ENCODE measurements around the gene B9D1. TPM values are rescaled to one million over a fixed set of nuclear protein-coding genes. Genes with fewer than 3 reads are reported as not detected.

B9D1 gene
- total and polyA plus RNA-seq, 2 of the 13 experiments (the other 11 are each of a cell fraction or from before 2014, with no cell fraction given), result 27.7 to 31.1 TPM

DNA sequence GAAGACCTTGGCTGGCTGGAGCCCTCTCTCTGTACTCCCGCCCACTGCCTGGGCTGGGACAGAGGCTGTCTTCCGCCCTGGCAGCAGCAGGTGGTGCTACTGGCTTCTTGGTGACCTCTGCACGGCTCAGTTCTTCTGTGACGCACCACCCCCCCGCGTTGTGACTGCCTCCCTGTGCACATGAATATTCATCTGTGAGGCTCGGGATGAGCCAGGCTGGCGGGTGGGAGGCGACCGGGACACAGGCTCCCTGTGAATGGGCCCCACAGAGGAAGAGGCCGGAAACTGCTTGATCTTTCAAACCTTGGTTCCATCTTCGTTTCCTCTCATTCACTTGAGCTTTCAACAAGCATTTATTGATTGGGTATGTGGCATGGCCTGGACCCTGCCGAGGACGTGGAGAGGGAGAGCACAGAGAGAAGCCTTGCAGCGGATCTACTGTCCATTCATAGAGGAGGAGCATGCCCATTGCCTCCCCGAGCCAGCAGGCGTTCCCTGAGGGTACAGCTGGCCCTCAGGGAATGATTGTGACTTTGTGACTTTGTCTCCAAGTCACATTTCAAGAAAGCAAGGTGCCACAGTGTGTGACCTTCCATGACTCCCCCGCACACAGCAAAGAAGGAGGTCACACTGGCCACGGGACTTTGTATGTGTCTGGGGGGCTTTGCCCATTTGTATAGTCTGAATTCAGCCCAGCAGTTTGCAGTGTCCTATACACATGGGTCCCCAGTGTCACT lies 45.0 kb downstream of the B9D1 start (continued):
- no peak for TF ChIP-seq ZNF577 (CRISPR knock-in tag; IDR thresholded peaks at IDR 0.05; ENCODE audit: borderline replicate concordance, low read depth)
- peak; percentile 38 for TF ChIP-seq PHF5A (CRISPR knock-in tag; IDR thresholded peaks at IDR 0.05; ENCODE audit: low read depth, unreplicated experiment)
- TF ChIP-seq ZNF761 (CRISPR knock-in tag; conservative IDR thresholded peaks at IDR 0.05), result no peak
- TF ChIP-seq ISL2 (CRISPR knock-in tag; IDR thresholded peaks at IDR 0.05), result peak; percentile 25; the same call in 1 of the 2 replicates
- no peak for TF ChIP-seq HBP1 (CRISPR knock-in tag; IDR thresholded peaks at IDR 0.05; ENCODE audit: low read depth)
- no peak for TF ChIP-seq ZNF747 (CRISPR knock-in tag; IDR thresholded peaks at IDR 0.05; ENCODE audit: borderline replicate concordance)
- TF ChIP-seq PHF21A (CRISPR knock-in tag; IDR thresholded peaks at IDR 0.05), result peak; percentile 68
- no peak for TF ChIP-seq ZKSCAN5 (CRISPR knock-in tag; IDR thresholded peaks at IDR 0.05)
- TF ChIP-seq ZNF547 (CRISPR knock-in tag; IDR thresholded peaks at IDR 0.05), result no peak
- no peak for TF ChIP-seq HOXA7 (CRISPR knock-in tag; IDR thresholded peaks at IDR 0.05)
- 0 out of 2 replicates have a peak, but pooled peaks have one; percentile 58 for TF ChIP-seq DNMT1 (CRISPR knock-in tag; IDR thresholded peaks at IDR 0.05)
- TF ChIP-seq SP140L (CRISPR knock-in tag; IDR thresholded peaks at IDR 0.05; ENCODE audit: borderline replicate concordance), result no peak
- TF ChIP-seq TOE1 (CRISPR knock-in tag; IDR thresholded peaks at IDR 0.05), result peak; percentile 41; the same call in 1 of the 2 replicates
- TF ChIP-seq, protein P1, sequence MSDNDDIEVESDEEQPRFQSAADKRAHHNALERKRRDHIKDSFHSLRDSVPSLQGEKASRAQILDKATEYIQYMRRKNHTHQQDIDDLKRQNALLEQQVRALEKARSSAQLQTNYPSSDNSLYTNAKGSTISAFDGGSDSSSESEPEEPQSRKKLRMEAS (IDR thresholded peaks at IDR 0.05), result peak; percentile 62
- no peak for TF ChIP-seq HCFC1 (IDR thresholded peaks at IDR 0.05; ENCODE audit: low read depth, low read length)
- 0 out of 2 replicates have a peak, but pooled peaks have one; percentile 39 for TF ChIP-seq GFI1 (CRISPR knock-in tag; IDR thresholded peaks at IDR 0.05; ENCODE audit: borderline replicate concordance)
- TF ChIP-seq MYNN (CRISPR knock-in tag; IDR thresholded peaks at IDR 0.05; ENCODE audit: low read depth), result no peak
- peak; percentile 65; the same call in 1 of the 2 replicates for TF ChIP-seq WIZ (CRISPR knock-in tag; IDR thresholded peaks at IDR 0.05)
- TF ChIP-seq RNF2 (conservative IDR thresholded peaks at IDR 0.05; ENCODE audit: low read depth), result peak; percentile 48; the same call in 1 of the 2 replicates
- TF ChIP-seq ZNF709 (CRISPR knock-in tag; IDR thresholded peaks at IDR 0.05), result no peak
- no peak; the same call in 1 of the 2 replicates for TF ChIP-seq GABPA (IDR thresholded peaks at IDR 0.05; ENCODE audit: low read depth, low read length)
- TF ChIP-seq GABPA (CRISPR knock-in tag; IDR thresholded peaks at IDR 0.05; ENCODE audit: low read depth), result peak; percentile 81
- no peak for TF ChIP-seq TBX3 (IDR thresholded peaks at IDR 0.05; ENCODE audit: borderline replicate concordance)
- TF ChIP-seq NR0B2 (CRISPR knock-in tag; IDR thresholded peaks at IDR 0.05), result no peak
- no peak for TF ChIP-seq ZNF572 (CRISPR knock-in tag; IDR thresholded peaks at IDR 0.05)
- TF ChIP-seq, protein P2, sequence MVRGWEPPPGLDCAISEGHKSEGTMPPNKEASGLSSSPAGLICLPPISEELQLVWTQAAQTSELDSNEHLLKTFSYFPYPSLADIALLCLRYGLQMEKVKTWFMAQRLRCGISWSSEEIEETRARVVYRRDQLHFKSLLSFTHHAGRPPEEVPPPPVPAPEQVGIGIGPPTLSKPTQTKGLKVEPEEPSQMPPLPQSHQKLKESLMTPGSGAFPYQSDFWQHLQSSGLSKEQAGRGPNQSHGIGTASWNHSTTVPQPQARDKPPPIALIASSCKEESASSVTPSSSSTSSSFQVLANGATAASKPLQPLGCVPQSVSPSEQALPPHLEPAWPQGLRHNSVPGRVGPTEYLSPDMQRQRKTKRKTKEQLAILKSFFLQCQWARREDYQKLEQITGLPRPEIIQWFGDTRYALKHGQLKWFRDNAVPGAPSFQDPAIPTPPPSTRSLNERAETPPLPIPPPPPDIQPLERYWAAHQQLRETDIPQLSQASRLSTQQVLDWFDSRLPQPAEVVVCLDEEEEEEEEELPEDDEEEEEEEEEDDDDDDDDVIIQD (CRISPR knock-in tag; IDR thresholded peaks at IDR 0.05; ENCODE audit: low read depth), result peak; percentile 70; the same call in 1 of the 2 replicates
- TF ChIP-seq TARDBP (CRISPR knock-in tag; IDR thresholded peaks at IDR 0.05), result peak; percentile 57; the same call in 1 of the 2 replicates
